HG03175 (cell line): ENCODE data around the gene NBAS.
"Not testable (repeated sequence)": the region's sequence is repeated elsewhere in the genome, so short reads cannot be mapped to it uniquely, and the experiment has no call there.

ENCODE experiments used
- ATAC-seq: cut with Tn5 transposase; IDR thresholded peaks from one replicate; pipeline ENCODE4 v1.9.1; 2021; ENCODE audit warnings: mild to moderate bottlenecking, moderate library complexity; ENCODE audit not compliant: unreplicated experiment

The NBAS gene

DNA sequence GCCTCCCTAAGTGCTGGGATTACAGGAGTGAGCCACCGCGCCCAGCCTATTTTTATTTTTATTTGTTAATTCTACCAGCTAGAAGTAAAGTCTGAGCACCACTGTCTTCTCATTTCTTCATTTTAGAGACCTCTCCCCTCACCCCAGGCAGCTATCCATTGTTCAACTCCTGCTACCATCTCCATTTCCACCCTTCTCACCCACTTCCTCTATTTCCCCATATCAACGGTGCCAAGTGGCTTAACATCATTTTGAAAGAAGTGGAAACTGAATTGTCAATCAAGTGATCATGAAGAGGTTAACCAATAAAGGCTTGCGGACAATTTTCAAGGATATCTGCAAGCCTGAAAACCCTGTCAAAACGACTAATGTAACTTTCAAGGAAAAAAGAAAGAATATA lies 323.1 kb downstream of the NBAS start:
- ATAC-seq = no peak

- ATAC-seq = no peak
These were observed 330.4 kb downstream of the NBAS start for GRCh38 chr2:15230599-15231192.

DNA sequence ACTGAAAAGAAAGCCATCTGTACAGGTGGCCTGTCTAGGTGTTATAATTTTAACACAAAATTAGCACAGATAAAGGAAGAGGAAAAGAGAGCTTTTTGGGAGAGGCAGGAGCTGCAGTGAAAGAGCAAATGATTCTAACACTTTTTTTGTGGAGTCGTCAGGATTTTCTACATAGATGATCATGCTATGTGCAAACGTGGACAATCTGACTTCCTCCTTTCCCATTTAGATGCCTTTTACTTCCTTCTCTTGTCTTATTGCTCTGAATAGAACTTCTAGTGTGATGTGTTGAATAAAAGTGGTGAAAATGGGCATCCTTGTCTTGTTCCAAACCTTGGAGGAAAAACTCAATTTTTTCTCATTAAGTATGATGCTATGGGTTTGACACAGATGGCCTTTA lies 334.5 kb downstream of the NBAS start:
- no peak for ATAC-seq

- no peak for ATAC-seq
These were observed 336.0 kb downstream of the NBAS start for GRCh38 chr2:15225131-15225530.

DNA sequence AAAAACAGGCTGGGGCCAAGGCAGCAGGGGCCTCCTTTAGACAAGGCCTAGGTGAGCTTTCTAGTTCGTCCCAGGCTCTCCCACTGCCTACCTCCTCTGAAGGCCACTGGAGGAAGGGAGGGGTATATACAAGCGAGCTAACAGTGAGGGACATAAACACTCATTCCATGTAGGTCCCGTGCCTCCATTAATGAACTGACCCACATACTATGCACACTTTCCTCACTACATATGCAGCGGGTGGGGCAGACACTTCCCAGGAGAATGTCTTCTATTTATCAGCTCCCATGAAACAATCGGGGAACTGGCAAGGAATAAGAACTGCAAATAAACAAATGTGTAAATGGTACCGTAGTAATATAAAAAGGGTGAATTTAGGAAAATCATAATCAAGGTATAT lies 336.5 kb downstream of the NBAS start:
- no peak for ATAC-seq

DNA sequence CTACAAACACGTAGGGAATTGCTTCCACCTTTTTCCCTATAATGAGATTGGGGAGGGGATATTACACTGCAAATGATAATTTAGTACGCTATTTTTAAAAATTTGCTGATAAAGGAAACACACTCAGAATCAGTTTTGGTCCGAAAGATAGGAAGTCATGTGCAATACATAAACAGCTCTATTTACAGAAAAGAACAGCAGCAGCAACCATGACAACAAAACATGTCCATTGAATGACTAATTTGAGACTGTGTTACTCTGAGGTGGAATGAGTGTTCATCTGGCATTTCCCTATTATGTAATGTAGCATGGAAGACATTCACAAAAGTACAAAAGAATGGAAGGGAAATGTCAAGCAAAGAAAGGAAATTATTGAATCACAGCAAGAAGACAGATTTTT lies 337.2 kb downstream of the NBAS start:
- no peak for ATAC-seq

- ATAC-seq = no peak
These were observed 338.3 kb downstream of the NBAS start for GRCh38 chr2:15222856-15223255.

DNA sequence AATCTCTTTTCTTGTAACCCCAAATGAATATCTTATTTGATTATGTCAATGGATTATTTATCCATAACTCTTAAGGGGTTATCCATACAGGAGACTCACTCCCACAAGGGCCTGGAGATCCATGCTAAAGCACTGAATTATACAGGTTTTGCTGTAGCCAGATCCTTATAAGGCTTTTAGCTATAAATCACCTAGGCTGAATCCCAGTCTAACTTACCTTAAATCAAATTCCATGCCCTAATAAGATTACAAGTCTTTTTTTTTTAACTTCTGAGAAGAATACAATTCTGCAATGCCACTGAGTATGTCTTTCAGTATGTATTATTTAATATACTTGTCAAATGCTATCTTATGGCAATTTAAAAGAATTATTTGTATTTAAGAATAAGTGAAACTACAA lies 340.5 kb downstream of the NBAS start:
- ATAC-seq = no peak

DNA sequence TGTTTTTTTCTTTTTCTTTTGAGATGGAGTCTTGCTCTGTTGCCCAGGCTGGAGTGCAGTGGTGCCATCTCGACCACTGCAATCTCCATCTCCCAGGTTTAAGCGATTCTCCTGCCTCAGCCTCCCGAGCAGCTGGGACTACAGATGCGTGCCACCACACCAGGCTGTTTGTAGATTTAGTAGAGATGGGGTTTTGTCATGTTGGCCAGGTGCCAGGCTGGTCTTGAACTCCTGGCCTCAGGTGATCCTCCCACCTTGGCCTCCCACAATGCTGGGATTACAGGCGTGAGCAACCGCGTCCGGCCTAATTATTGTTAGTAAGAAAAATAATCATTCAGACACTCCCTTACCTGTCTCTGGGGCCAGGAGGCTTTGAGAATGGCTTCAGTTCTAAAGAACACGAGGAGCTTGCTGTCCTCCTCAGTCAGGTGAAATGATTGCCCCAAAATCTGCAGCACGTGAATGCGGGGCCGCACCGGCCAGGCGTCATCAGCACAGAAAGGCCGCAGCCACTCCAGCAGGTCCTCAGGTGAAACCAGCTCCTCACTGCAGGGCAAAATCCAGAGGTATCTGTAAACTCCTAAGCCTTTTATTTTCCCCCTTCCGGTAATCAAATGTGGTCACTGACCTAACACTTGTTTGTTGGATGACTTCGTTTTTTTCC lies 342.6 kb downstream of the NBAS start:
- no peak for ATAC-seq

DNA sequence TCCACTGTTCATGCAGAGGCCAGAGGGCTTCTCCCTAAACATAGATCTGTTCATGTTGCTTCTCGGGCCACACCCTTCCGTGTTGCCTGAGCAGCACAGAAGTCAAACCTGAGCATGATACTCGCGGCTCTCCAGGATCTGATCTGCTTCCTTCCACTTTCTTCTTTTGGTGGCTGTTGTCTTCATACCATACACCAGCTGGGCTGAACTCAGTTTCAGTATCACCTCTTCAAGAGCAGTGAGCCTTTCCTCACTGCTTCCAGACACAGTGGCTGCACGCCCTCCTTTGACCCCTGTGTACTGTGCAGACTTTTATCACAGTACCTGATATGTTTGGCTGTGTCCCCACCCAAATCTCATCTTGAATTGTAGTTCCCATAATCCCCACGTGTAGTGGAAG lies 348.9 kb downstream of the NBAS start:
- no peak for ATAC-seq

DNA sequence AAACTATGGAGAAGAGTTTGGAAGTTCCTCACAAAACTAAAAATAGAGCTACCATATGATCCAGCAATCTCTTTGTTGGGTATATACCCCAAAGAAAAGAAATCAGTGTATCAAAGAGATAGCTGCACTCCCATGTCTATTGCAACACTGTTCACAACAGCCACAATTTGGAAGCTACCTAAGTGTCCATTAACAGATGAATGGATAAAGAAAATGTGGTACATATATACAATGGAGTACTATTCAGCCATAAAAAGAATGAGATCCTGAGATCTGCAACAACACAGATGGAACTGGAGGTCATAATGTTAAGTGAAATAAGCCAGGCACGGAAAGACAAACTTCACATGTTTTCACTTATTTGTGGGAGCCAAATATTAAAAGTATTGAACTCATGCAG lies 350.6 kb downstream of the NBAS start:
- not testable (repeated sequence) for ATAC-seq

DNA sequence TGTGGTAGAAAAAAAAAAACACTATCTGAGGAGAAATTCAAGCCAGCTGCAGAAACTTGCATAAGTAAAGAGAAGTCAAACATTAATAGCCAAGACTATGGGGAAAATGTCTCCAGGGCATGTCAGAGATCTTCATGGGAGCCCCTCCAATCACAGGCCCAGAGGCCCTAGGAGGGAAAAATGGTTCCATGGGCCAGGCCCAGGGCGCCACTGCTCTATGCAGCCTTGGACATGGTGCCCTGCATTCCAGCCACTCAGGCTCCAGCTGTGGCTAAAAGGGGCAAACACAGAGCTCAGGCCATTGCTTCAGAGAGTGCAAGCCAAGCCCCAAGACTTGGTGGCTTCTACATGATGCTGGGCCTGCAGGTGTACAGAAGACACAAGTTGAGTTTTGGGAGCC lies 354.7 kb downstream of the NBAS start:
- ATAC-seq = no peak

- no peak for ATAC-seq
These were observed 355.6 kb downstream of the NBAS start for GRCh38 chr2:15205562-15205961.

- no peak for ATAC-seq
These were observed 360.1 kb downstream of the NBAS start for GRCh38 chr2:15201009-15201408.

GRCh38 chr2:15200581-15200980 lies 360.6 kb downstream of the NBAS start:
- no peak for ATAC-seq

GRCh38 chr2:15198051-15198450 lies 363.1 kb downstream of the NBAS start:
- ATAC-seq = no peak

DNA sequence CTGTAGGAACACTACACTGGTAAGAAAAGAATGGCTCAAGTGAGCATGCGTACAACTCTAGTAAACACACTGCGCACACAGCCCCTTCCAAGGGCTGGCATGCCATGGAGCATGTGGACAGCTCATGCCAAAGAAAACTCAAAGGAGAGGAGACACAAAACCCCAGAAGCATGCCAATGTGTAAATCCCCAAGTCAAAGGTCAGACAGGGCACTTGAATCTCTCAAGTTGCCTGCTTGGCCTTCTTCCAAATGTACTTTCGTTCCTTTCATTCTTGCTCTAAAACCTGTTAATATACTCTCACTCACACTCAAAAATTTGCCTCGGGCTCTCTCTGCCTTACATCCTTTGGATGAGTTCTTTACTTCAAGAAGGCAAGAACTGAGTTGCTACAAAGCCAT lies 365.3 kb downstream of the NBAS start:
- ATAC-seq = no peak

DNA sequence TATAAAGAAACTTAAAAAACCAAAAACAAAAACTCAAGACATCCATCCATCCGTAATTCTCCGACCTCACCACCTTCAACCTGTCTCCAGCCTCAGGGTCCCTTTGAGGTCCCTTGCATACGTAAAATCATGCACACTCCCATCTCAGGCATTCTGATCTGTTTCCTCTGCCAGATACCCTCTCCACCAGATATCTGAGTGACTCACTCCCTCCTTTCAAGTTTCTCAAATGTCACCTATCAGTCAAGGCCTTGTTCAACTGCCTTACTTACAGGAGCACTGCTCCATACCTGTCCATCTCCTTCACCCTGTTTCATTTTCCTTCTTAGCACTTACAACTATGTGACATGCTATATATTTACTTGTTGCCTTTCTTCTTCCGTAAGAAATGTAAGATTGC lies 369.3 kb downstream of the NBAS start:
- no peak for ATAC-seq

GRCh38 chr2:15189216-15189615 lies 371.9 kb downstream of the NBAS start:
- no peak for ATAC-seq

DNA sequence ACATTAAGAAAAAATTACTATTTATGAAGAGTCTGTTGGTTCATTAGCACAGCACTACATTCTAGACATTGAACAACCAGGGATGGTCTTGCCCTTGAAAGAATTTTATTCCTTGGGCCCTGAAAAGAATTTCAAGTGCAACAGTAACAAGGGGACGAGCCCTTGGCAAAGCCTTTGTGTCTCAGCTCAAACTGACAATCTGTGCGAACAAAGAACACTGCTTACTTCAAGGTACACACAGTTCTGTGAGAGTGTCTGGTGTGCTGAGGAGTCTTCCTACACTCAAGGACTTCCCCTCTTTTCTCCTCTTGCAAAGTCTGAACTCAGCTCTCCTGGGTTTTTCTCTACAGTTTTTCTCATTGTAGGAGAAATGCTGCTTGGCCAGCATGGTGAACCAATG lies 373.4 kb downstream of the NBAS start:
- no peak for ATAC-seq

DNA sequence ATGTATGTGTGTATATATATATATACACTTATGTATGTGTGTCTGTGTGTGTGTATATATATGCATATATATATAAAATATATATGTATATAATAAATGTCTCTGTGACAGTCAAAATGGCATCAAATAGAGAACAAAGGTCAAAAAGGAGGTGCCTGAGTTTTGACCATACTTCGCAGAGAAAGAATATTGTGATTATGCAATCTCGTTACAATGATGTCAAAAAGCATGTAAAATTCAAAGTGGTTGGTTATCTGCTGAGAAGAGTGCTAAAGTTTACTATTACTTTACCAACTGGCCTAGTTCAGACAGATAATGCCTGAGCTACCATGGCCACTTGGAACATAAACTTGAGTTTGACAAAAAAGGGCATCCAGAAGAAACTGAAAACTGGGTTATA lies 375.0 kb downstream of the NBAS start:
- ATAC-seq = no peak

DNA sequence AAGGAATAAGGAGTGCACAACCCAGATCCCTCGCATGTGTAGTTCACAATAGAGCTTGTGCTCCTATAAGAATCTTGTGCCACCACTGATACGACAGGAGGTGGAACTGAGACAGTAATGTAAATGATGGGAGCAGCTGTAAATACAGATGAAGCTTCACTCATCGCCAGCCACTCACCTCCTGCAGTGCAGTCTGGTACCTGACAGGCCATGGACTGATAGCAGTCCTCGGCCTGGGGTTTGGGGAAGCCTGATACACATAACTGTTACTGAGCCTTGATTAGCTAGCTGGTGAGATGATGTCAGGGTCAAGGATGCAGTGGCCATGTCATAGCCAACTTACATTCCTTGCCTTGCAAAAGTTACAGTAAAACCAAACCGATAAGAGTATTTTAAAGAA lies 376.6 kb downstream of the NBAS start:
- ATAC-seq = no peak

GRCh38 chr2:15182275-15182674 lies 378.9 kb downstream of the NBAS start:
- no peak for ATAC-seq
